ENCODE data around the gene CD46. TPM values are rescaled to one million over a fixed set of nuclear protein-coding genes. Genes with fewer than 3 reads are reported as not detected.

CD46 gene
- total and polyA plus RNA-seq, 10 of the 15 experiments (the other 5 are each of a cell fraction or from before 2014, with no cell fraction given) = 61.1 to 198 (median 81.4) TPM

- TF ChIP-seq SKIL (IDR thresholded peaks at IDR 0.05; ENCODE audit: low read depth, poor library complexity, severe bottlenecking) = no peak
- no peak for TF ChIP-seq GABPA (IDR thresholded peaks at IDR 0.05; ENCODE audit: low read depth)
Observed at GRCh38 chr1:207762622-207763021, 10.8 kb downstream of the CD46 start (continued).

- ChIA-PET SMC1A (ENCODE audit: uncharacterized antibody, unreplicated experiment) (no interaction called here), RAD21 (ENCODE audit: unreplicated experiment) (no interaction called here), CTCF (no interaction called here), POLR2A (no interaction called here)
- ATAC-seq (no peak), FAIRE-seq (no peak), DNase-seq (ENCODE audit: low read depth, low spot score) (no peak)
- H3K36me3 ChIP-seq (ENCODE audit: control insufficient read depth in 2 of 2, insufficient read depth in 2 of 2, low read length in 1 of 2) = peaks cover 13% of the 10 kb centered on the region in 2 experiments; a peak in 3 of 4 replicates
- no TSS peak for BruUV-seq (replicated peaks)
- H4K20me1 ChIP-seq (ENCODE audit: control insufficient read depth, insufficient read depth) = no peaks in the 10 kb centered on the region
- H3K4me3 ChIP-seq = no peak overlapping the region
- peaks cover 2% of the 10 kb centered on the region; the same call in 2 of the 3 replicates for H3K9me3 ChIP-seq (replicated peaks; ENCODE audit: control insufficient read depth, insufficient read depth, low read length)
- H2AFZ ChIP-seq (ENCODE audit: control insufficient read depth, low read depth, low read length) = no peak overlapping the region
- H3K79me2 ChIP-seq (ENCODE audit: control insufficient read depth, insufficient read depth, low read length) = no peaks in the 10 kb centered on the region; the same call in 1 of the 2 replicates
- H3K4me2 ChIP-seq (ENCODE audit: control insufficient read depth, insufficient read depth) = no peak overlapping the region
- in situ Hi-C loops (cut with MboI) (no loop called here), intact Hi-C loops (cut with micrococcal nuclease; ENCODE audit: unreplicated experiment) (no loop called here)
- H3K4me1 ChIP-seq (ENCODE audit: control insufficient read depth, insufficient read depth, low read length) = no peaks in the 10 kb centered on the region
- H3K9ac ChIP-seq (ENCODE audit: control insufficient read depth, insufficient read depth, low read length) = no peak overlapping the region
- WGBS (ENCODE audit: insufficient coverage, insufficient replicate concordance, low lambda C conversion rate, missing lambda C conversion rate) = 98% methylated on average over 10 of the region's 10 CpGs
- H3K27me3 ChIP-seq (replicated peaks in 1 of 2; ENCODE audit: control insufficient read depth in 2 of 2, insufficient read depth in 2 of 2, low read length in 1 of 2) = no peaks in the 10 kb centered on the region
- no peak overlapping the region for H3K27ac ChIP-seq (ENCODE audit: control insufficient read depth, insufficient read depth)
- TF ChIP-seq BRCA1 (IDR thresholded peaks at IDR 0.05; ENCODE audit: low read depth, low read length) = no peak
- no peak for TF ChIP-seq RCOR1 (conservative IDR thresholded peaks at IDR 0.05; ENCODE audit: low read depth, low read length)
- TF ChIP-seq NR2C1 (IDR thresholded peaks at IDR 0.05) = no peak
- TF ChIP-seq BCLAF1 (IDR thresholded peaks at IDR 0.05) = no peak
- no peak for TF ChIP-seq ESRRA (IDR thresholded peaks at IDR 0.05; ENCODE audit: low read length)
- TF ChIP-seq HDGF (IDR thresholded peaks at IDR 0.05) = no peak
- TF ChIP-seq TAF1 (IDR thresholded peaks at IDR 0.05; ENCODE audit: borderline replicate concordance, low read depth, low read length) = no peak
- TF ChIP-seq NFIC (IDR thresholded peaks at IDR 0.05; ENCODE audit: low read depth, low read length) = no peak
- TF ChIP-seq KLF5 (IDR thresholded peaks at IDR 0.05; ENCODE audit: partially characterized antibody) = no peak
- no peak for TF ChIP-seq HDAC2 (IDR thresholded peaks at IDR 0.05)
- no peak for TF ChIP-seq IRF3 (IDR thresholded peaks at IDR 0.05)
- TF ChIP-seq HSF1 (IDR thresholded peaks at IDR 0.05; ENCODE audit: low read depth, low read length) = no peak
- no peak for TF ChIP-seq NKRF (conservative IDR thresholded peaks at IDR 0.05)
Observed at GRCh38 chr1:207763091-207763490, 11.2 kb downstream of the CD46 start.
